Fibroblast of mammary gland (primary cell): Measurements from ENCODE around the gene IPO13.

ENCODE experiments used
- DNase-seq: peaks from one replicate; pipeline ENCODE4 v3.0.0-alpha.2; 2010; ENCODE audit warnings: low read depth
- H3K4me3 ChIP-seq: 2 replicates; pipeline ENCODE4 v1.5.1; 2011; ENCODE audit warnings: low read depth, mild to moderate bottlenecking, low read length, moderate library complexity; ENCODE audit not compliant: control insufficient read depth
- CTCF ChIP-seq: conservative IDR thresholded peaks from 2 replicates; pipeline ENCODE4 v1.5.1; 2011; ENCODE audit warnings: low read depth, low read length, inconsistent platforms; ENCODE audit not compliant: control insufficient read depth, insufficient read depth

IPO13 gene

GRCh38 chr1:43949678-43950077 lies 2.9 kb downstream of the IPO13 start:
- DNase-seq: no peak
- no peak overlapping the region for H3K4me3 ChIP-seq
- no peak for TF ChIP-seq CTCF

GRCh38 chr1:43951021-43951985 lies 4.6 kb downstream of the IPO13 start:
- no peak overlapping the region for H3K4me3 ChIP-seq
- TF ChIP-seq CTCF: no peak
- DNase-seq: peak; percentile 65

GRCh38 chr1:43952731-43953346 lies 6.1 kb downstream of the IPO13 start:
- no peak for DNase-seq
- no peak for TF ChIP-seq CTCF
- no peak overlapping the region for H3K4me3 ChIP-seq

GRCh38 chr1:43953361-43953760 lies 6.6 kb downstream of the IPO13 start:
- no peak for TF ChIP-seq CTCF
- no peak overlapping the region for H3K4me3 ChIP-seq

GRCh38 chr1:43954036-43954435 lies 7.3 kb downstream of the IPO13 start:
- no peak for TF ChIP-seq CTCF
- H3K4me3 ChIP-seq: no peak overlapping the region
- no peak for DNase-seq

More at GRCh38 chr1:43953361-43953760, 6.6 kb downstream of the IPO13 start:
- no peak for DNase-seq

GRCh38 chr1:43956234-43956633 lies 9.5 kb downstream of the IPO13 start:
- no peak for TF ChIP-seq CTCF
- no peak for DNase-seq
- H3K4me3 ChIP-seq: no peak overlapping the region
